ENCODE data around the gene XXYLT1. TPM values are rescaled to one million over a fixed set of nuclear protein-coding genes. Genes with fewer than 3 reads are reported as not detected.
A peak's percentile ranks its signal among the peaks of the same experiment; 100 is the strongest.
"Not testable (repeated sequence)": the region's sequence is repeated elsewhere in the genome, so short reads cannot be mapped to it uniquely, and the experiment has no call there.

The XXYLT1 gene
- polyA plus RNA-seq, 3 donors: 2.2 to 7.7 (median 4.6) TPM

GRCh38 chr3:195240171-195240701 is 30.7 kb downstream of the XXYLT1 start:
- no peak overlapping the region for H3K27ac ChIP-seq (ENCODE audit: low read depth, low read length)
- 74 to 82% (median 74%) methylated on average over 15 of the region's 15 CpGs for WGBS, 3 donors

DNA sequence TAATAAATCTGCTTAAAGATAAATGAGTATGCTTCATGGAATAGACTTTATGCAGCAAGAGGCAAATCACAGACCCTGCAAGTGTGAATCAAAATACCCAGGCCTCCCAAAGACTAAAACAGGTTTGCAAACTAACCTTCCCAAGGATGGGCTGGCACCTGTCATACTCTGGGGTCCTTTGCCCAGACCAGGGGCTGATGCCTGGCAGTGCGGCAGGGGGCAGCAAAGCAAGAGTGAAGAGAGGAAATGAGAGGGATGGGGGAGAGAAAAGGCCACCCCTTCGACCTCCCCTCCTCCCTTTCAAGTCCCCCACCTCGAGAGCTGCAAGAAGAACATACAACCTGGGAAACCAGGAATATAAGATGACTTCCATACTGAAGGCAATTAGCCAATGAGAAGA is 31.8 kb downstream of the XXYLT1 start:
- H3K27ac ChIP-seq (ENCODE audit: low read depth, low read length): no peak overlapping the region
- WGBS, 3 donors: 77 to 89% (median 82%) methylated on average over 3 of the region's 3 CpGs

DNA sequence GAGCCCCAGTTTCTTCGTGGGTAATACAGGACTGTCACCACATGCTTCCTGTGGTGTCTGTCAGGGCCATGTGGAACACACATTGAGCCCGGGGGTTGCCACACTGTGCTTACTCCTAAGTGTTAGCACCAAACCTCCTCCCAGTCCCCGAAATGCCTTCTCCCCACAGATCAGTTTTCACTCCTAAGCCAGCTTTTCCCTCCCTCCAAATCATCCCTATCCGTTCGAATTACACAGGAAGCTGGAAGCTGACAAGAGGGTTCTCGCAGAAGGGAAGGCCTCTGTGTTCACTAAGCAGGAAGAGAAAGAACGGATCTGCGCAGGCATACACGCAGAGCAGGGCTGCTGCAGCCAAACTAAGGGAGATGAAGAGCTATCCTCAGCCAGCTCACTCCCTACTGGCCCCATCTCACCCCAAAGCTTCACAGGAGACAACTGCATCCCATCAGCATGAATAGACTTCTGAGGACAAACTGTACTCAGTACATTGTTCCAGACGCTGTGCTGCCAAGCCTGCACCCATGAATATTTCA is 32.3 kb downstream of the XXYLT1 start:
- no peak overlapping the region for H3K27ac ChIP-seq (ENCODE audit: low read depth, low read length)
- 48 to 69% (median 53%) methylated on average over 10 of the region's 10 CpGs for WGBS, 3 donors

- peak overlapping the region; percentile 17 for H3K27ac ChIP-seq (ENCODE audit: low read depth, low read length)
- 92 to 93% (median 92%) methylated on average over 12 of the region's 12 CpGs for WGBS, 3 donors
Observed at GRCh38 chr3:195238081-195238571, 32.8 kb downstream of the XXYLT1 start.

GRCh38 chr3:195236801-195237570 is 34.0 kb downstream of the XXYLT1 start:
- no peak overlapping the region for H3K27ac ChIP-seq (ENCODE audit: low read depth, low read length)
- WGBS, 3 donors: 96 to 98% (median 97%) methylated on average over 10 of the region's 10 CpGs

DNA sequence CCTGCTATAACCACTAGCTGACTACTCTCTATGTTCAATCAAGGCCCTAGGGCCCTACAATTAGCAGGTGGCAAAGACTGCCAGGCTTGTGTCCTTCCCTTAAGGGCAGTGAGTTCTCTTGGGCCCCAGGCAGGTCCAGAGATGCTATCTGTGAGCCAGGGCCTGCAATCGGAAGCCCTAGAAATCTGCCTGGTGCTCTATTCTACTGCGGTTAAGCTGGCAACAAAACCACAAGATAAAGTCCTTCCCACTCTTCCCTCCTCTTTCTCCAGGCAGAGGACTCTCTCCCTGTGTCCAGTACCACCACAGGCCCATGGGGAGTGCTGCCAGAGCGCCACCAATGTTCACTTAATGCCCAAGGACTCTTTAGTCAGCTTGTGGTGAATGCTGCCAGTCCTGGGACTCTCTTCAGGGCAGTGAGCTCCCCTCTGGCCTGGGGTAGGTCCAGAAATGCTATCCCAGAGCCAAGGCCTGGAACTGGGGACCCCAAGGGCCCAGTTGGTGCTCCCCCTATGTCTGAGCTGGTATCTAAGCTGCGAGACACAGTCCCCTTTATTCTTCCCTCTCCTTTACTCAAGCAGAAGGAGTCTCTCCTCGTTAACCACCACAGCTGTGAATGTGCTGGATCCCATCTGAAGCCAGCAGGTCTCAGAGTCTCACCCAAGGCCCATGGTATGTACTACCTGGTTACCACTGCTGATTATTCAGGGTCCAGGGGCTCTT is 34.7 kb downstream of the XXYLT1 start:
- no peak overlapping the region for H3K27ac ChIP-seq (ENCODE audit: low read depth, low read length)
- WGBS, 3 donors: 95 to 99% (median 99%) methylated on average over 5 of the region's 5 CpGs

- no peak overlapping the region for H3K27ac ChIP-seq (ENCODE audit: low read depth, low read length)
- WGBS, 3 donors: 92 to 100% (median 94%) methylated on average over 1 of the region's 1 CpG
Observed at GRCh38 chr3:195230244-195230643, 40.7 kb downstream of the XXYLT1 start.

DNA sequence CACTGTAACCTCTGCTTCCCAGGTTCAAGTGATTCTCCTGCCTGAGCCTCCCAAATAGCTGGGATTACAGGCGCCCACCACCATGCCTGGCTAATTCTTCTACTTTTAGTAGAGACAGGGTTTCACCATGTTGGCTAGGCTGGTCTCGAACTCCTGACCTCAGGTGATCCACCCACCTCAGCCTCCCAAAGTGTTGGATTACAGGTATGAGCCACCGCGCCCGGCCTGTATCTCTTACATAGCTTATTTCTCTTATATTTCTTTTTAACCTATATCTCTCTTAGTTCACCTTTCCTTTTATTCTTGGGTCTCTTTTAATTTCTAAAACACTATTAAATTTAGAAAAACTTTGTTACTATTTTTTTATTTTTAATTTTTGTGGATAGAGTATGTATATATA is 42.1 kb downstream of the XXYLT1 start:
- WGBS, 3 donors: 92 to 99% (median 98%) methylated on average over 5 of the region's 5 CpGs

DNA sequence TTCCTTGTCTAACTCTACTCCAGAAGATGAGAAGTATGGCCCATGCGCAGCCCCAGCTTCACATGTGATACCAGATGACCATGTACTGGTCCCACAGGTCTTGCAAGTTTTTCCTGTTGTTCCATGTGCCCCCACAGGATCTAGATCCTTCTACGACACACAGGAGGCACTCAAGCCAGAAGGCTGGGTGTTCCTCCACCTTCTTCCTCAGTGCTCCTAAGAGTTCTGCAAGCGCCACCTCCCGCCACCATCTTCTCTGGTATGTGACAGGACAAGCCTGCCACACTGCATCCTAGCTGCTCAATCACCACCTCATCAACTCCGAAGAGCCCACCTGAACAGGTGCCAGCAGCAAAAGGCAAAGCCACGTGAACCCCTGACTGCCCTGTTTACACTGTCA is 43.1 kb downstream of the XXYLT1 start:
- H3K27ac ChIP-seq (ENCODE audit: low read depth, low read length): no peak overlapping the region
- 72 to 95% (median 93%) methylated on average over 6 of the region's 6 CpGs for WGBS, 3 donors

More for the DNA sequence above, 42.1 kb downstream of the XXYLT1 start:
- H3K27ac ChIP-seq (ENCODE audit: low read depth, low read length): not testable (repeated sequence)

DNA sequence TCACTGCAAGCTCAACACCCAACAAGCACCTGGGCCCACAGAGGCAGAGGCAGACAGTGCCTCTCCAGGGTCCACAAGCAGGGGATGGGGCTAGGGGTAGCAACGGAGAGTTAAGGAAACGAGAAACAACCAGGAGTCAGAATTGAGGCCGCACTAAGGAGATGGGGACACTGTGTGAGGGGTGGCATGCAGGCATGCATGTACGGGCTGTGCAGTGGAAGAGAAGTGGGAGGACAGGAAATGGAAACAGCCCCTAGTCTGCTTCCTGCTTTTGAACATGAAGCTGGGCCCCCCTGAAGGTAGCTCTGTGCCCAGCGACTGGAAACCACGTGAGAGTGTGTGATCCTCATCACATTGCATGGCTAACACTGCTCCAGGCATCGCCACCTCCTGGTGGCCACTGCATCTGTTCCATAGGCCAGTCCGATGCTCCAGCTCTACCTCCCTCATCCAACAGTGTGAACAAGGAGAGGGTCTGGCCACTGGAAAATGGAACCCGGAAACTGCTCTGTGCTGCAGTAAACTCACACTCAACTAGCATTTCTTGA is 44.0 kb downstream of the XXYLT1 start:
- no peak overlapping the region for H3K27ac ChIP-seq (ENCODE audit: low read depth, low read length)
- 63 to 79% (median 69%) methylated on average over 9 of the region's 9 CpGs for WGBS, 3 donors

GRCh38 chr3:195226445-195226844 is 44.5 kb downstream of the XXYLT1 start:
- WGBS, 3 donors: 89 to 96% (median 94%) methylated on average over 7 of the region's 7 CpGs
- no peak overlapping the region for H3K27ac ChIP-seq (ENCODE audit: low read depth, low read length)

DNA sequence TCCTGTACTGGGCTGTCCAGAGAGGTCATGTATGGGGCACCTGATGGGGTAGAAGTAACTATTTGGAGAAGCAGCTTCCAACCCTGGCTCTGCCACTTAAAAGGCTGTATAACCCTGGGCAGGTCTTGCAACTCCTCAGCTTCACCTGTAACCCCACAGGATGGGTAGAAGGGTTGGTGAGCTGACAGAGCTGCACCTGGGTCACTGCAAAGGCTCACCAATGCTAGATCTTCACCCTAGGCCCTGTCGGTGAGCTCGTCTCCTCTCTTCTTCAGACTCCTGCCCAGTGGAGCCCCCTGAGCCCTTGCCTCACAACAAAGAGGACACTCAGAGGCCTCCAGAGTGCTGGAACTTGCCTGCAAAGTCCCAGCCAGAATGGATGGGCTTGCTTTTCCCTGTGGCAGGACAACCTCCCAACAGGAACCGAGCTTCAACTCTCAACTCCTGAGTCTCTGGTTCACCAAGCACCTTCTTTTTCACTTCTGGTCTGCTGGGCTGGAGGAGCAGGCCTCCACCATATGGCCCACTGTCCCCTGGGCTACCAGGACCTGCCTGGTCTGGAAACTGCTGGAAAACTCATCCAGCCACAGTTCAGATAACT is 45.9 kb downstream of the XXYLT1 start:
- WGBS, 3 donors: 98% methylated on average over 3 of the region's 3 CpGs
- no peak overlapping the region for H3K27ac ChIP-seq (ENCODE audit: low read depth, low read length)

- no peak overlapping the region for H3K27ac ChIP-seq (ENCODE audit: low read depth, low read length)
- WGBS, 3 donors: 84 to 88% (median 86%) methylated on average over 12 of the region's 12 CpGs
Observed at GRCh38 chr3:195224156-195224979, 46.6 kb downstream of the XXYLT1 start.

DNA sequence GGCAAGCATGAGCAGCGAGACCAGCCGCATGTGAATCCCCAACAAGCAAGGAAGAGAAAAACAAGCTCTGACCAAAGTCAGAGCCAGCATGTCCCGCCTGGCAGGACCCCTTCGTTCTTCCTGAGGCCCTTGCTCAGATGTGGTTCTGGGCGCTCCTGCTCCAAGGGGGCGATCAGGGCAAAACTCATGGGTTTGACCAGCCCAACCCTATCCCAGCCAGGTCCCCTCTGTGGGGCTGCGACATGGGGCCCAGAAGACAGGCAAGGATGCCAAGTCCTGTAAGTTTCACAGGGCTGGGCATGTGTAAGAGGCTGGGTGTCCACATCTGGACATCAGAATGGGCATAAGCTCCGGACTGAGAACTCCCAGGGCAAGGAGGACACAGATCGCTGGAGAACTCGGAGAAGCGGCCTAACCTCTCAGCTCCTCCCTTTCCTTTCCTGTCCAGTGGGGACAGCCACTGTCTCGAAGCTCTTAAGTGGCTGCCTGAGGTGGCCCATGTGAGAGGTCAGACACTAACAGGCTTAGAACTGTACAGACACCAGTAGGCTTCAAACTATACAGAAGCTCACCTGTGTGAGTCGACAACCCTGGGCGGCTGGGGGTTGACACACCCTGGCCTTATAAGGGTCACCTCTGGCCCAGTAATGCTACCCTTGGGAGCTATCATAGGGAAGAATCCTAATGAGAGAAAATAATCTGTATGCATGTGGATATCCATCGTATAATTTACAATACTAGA is 48.9 kb downstream of the XXYLT1 start:
- WGBS, 3 donors: 86 to 93% (median 89%) methylated on average over 15 of the region's 15 CpGs
- H3K27ac ChIP-seq (ENCODE audit: low read depth, low read length): no peak overlapping the region

GRCh38 chr3:195221015-195221853 is 49.7 kb downstream of the XXYLT1 start:
- H3K27ac ChIP-seq (ENCODE audit: low read depth, low read length): no peak overlapping the region
- WGBS, 3 donors: 65 to 84% (median 70%) methylated on average over 9 of the region's 9 CpGs

All from adipose tissue (tissue), 3 donors.